HepG2 (cell line): ENCODE data around the gene NGEF. TPM values are rescaled to one million over a fixed set of nuclear protein-coding genes. Genes with fewer than 3 reads are reported as not detected.

Source experiments
- ARID5B ChIP-seq: IDR thresholded peaks from 2 replicates; pipeline ENCODE4 v1.4.0; 2020; ENCODE audit warnings: mild to moderate bottlenecking, missing genetic modification reagents
- ATF6 ChIP-seq: sonication (generic); formaldehyde crosslinking; conservative IDR thresholded peaks from 2 replicates; pipeline ENCODE4 v1.4.0; 2020; ENCODE audit warnings: missing genetic modification reagents
- CHCHD3 ChIP-seq: sonication (generic); formaldehyde crosslinking; IDR thresholded peaks from 2 replicates; pipeline ENCODE4 v1.8.0; 2022; ENCODE audit warnings: mild to moderate bottlenecking, missing genetic modification reagents, moderate library complexity
- DBP ChIP-seq: sonication (generic); formaldehyde crosslinking; IDR thresholded peaks from 2 replicates; pipeline ENCODE4 v1.4.0; 2020; ENCODE audit warnings: missing genetic modification reagents; ENCODE audit errors: not compliant biosample characterization
- GMEB1 ChIP-seq: sonication (generic); formaldehyde crosslinking; IDR thresholded peaks from 2 replicates; pipeline ENCODE4 v1.5.1; 2020; ENCODE audit warnings: missing genetic modification reagents, mild to moderate bottlenecking, borderline replicate concordance
- HNRNPLL ChIP-seq: fragments of 200-400 bp; formaldehyde crosslinking; IDR thresholded peaks from 2 replicates; pipeline ENCODE4 v1.6.1; 2017; ENCODE audit warnings: mild to moderate bottlenecking, low read depth, low read length; ENCODE audit not compliant: poor library complexity, severe bottlenecking
- HOXA9 ChIP-seq: sonication (generic); formaldehyde crosslinking; IDR thresholded peaks from 2 replicates; pipeline ENCODE4 v1.8.1; 2022; ENCODE audit warnings: missing genetic modification reagents, mild to moderate bottlenecking, moderate library complexity, borderline replicate concordance
- MTA1 ChIP-seq: sonication (generic); formaldehyde crosslinking; IDR thresholded peaks from 2 replicates; pipeline ENCODE4 v1.4.0; 2020; ENCODE audit warnings: missing genetic modification reagents, mild to moderate bottlenecking, borderline replicate concordance
- MTA3 ChIP-seq: sonication (generic); formaldehyde crosslinking; IDR thresholded peaks from 2 replicates; pipeline ENCODE4 v1.4.0; 2020; ENCODE audit warnings: missing genetic modification reagents
- PCBP1 ChIP-seq: fragments of 200-400 bp; formaldehyde crosslinking; IDR thresholded peaks from 2 replicates; pipeline ENCODE4 v1.6.1; 2017; ENCODE audit warnings: mild to moderate bottlenecking, low read depth, low read length, borderline replicate concordance
- STAG1 ChIP-seq: sonication (generic); formaldehyde crosslinking; IDR thresholded peaks from 2 replicates; pipeline ENCODE4 v1.4.0; 2020; ENCODE audit warnings: missing genetic modification reagents
- TAF15 ChIP-seq: fragments of 200-400 bp; formaldehyde crosslinking; IDR thresholded peaks from one replicate; pipeline ENCODE4 v1.6.1; 2018; ENCODE audit warnings: mild to moderate bottlenecking, low read depth, low read length; ENCODE audit not compliant: poor library complexity, severe bottlenecking
- TBL1XR1 ChIP-seq: fragments of 150-350 bp; IDR thresholded peaks from 2 replicates; pipeline ENCODE4 v1.6.1; 2014; ENCODE audit warnings: borderline replicate concordance, low read length; ENCODE audit not compliant: partially characterized antibody
- ZKSCAN5 ChIP-seq: sonication (generic); formaldehyde crosslinking; IDR thresholded peaks from 2 replicates; pipeline ENCODE4 v1.5.1; 2020; ENCODE audit warnings: mild to moderate bottlenecking, missing genetic modification reagents
- ZMAT3 ChIP-seq: sonication (generic); formaldehyde crosslinking; conservative IDR thresholded peaks from 2 replicates; pipeline ENCODE4 v1.7.0; 2021; ENCODE audit warnings: missing genetic modification reagents
- ZMYM2 ChIP-seq: sonication (generic); formaldehyde crosslinking; IDR thresholded peaks from 2 replicates; pipeline ENCODE4 v1.8.0; 2022; ENCODE audit warnings: mild to moderate bottlenecking, missing genetic modification reagents
- ZMYM3 ChIP-seq: sonication (generic); formaldehyde crosslinking; IDR thresholded peaks from 2 replicates; pipeline ENCODE4 v1.5.1; 2020; ENCODE audit warnings: mild to moderate bottlenecking, missing genetic modification reagents
- ZNF343 ChIP-seq: sonication (generic); formaldehyde crosslinking; IDR thresholded peaks from 2 replicates; pipeline ENCODE4 v1.4.0; 2020; ENCODE audit warnings: mild to moderate bottlenecking, missing genetic modification reagents
- ZNF777 ChIP-seq: sonication (generic); formaldehyde crosslinking; IDR thresholded peaks from 2 replicates; pipeline ENCODE4 v1.4.0; 2020; ENCODE audit warnings: missing genetic modification reagents
- polyA plus RNA-seq, 8 experiments: library from polyadenylated mRNA; depleted of rRNA in 3 of 8; stranded (reverse) in 7 of 8; unstranded in 1 of 8; fragments of >200 nt; fragmentation: Illumina TruSeq in 4 of 8; extraction: Trizol in 4 of 8; gene quantifications; 2 replicates each; pipeline versions ENCODE4 v1.2.1 to v1.2.3, GENCODE V29; 2011 to 2016; ENCODE audit warnings: low read depth in 4 of 8, missing spikeins in 1 of 8, mixed read lengths in 1 of 8; ENCODE audit not compliant: insufficient read depth in 1 of 8
- total RNA-seq, 5 experiments: library from RNA; depleted of rRNA; stranded (reverse); fragments of >200 nt; fragmentation: Illumina TruSeq; extraction: Trizol; gene quantifications; 2 replicates each; pipeline ENCODE4 v1.2.3, GENCODE V29; 2016; ENCODE audit warnings: low read depth in 1 of 5

Gene NGEF
- total and polyA plus RNA-seq, 2 of the 13 experiments (the other 11 are each of a cell fraction or from before 2014, with no cell fraction given): 14.4 to 36.9 TPM

GRCh38 chr2:233053928-233054784 is 41.1 kb upstream of the NGEF start (continued):
- 0 out of 2 replicates have a peak, but pooled peaks have one; percentile 10 for TF ChIP-seq ARID5B
- no peak for TF ChIP-seq ZMYM2 (CRISPR knock-in tag)
- TF ChIP-seq TAF15: no peak
- TF ChIP-seq STAG1 (CRISPR knock-in tag): peak; percentile 92
- no peak for TF ChIP-seq DBP (CRISPR knock-in tag)
- TF ChIP-seq CHCHD3 (CRISPR knock-in tag): no peak
- no peak for TF ChIP-seq ATF6 (CRISPR knock-in tag)
- no peak for TF ChIP-seq MTA3
- TF ChIP-seq HNRNPLL: no peak
- TF ChIP-seq HOXA9 (CRISPR knock-in tag): no peak
- no peak for TF ChIP-seq ZMYM3 (CRISPR knock-in tag)
- no peak for TF ChIP-seq ZNF777 (CRISPR knock-in tag)
- no peak for TF ChIP-seq PCBP1
- no peak for TF ChIP-seq ZMAT3 (CRISPR knock-in tag)
- TF ChIP-seq ZNF343: no peak
- no peak for TF ChIP-seq ZKSCAN5
- TF ChIP-seq GMEB1 (CRISPR knock-in tag): no peak
- no peak for TF ChIP-seq MTA1
- no peak for TF ChIP-seq TBL1XR1
